G401 (cell line): ENCODE measurements around the gene SLC29A1. TPM values are rescaled to one million over a fixed set of nuclear protein-coding genes. Genes with fewer than 3 reads are reported as not detected.

Experiments used
- DNase-seq: peaks from one replicate; pipeline ENCODE4 v3.0.0-alpha.2; 2015; ENCODE audit warnings: low spot score
- in situ Hi-C: cut with HindIII; loops from 2 replicates; pipeline ENCODE4 v1.10.0; 2016; ENCODE audit warnings: low sequenced_read_pairs, mixed read lengths
- total RNA-seq: library from RNA; depleted of rRNA; stranded (reverse); fragments of >200 nt; shearing (Covaris generic); gene quantifications from 2 replicates; pipeline ENCODE4 v1.2.3, GENCODE V29; 2014; rRNA removed

Gene SLC29A1
- total RNA-seq, 1 experiment from 2014 or later, result 46.1 TPM

DNA sequence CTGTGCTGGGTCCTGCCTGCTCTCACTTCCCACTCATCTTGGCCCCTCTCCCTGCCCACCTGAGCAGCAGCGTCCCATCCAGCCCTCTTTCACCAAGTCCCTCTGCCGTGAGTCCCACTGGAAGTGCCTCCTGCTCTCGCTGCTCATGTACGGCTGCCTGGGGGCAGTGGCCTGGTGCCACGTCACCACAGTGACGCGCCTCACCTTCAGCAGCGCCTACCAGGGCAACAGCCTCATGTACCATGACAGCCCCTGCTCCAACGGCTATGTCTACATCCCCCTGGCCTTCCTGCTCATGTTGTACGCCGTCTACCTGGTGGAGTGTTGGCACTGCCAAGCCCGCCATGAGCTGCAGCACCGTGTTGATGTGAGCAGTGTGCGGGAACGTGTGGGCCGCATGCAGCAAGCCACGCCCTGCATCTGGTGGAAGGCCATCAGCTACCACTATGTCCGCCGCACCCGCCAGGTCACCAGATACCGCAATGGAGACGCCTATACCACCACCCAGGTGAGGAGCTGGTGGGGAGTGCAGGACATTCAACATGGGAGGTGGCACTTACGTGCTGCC lies 49.7 kb downstream of the SLC29A1 start:
- peak; percentile 81 for DNase-seq
- in situ Hi-C loops, result no loop called here

DNA sequence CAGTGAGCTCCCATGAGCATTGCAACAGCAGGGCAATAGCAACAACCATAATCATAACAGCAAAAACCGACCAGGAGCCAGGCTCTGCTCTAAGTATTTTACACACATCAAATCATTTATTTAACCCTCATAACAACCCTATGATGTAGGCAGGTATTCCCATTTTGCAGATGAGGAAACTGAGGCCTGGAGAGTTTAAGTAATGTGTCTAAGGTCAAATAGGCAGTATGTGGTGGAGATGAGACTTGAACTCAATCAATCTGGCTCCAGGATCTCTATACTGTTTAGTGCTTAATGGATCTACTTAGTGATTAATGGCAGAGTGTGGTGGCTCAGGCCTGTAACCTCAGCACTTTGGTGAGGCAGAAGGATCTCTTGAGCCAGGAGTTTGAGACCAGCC lies 50.2 kb downstream of the SLC29A1 start:
- DNase-seq, result no peak
- in situ Hi-C loops, result no loop called here

DNA sequence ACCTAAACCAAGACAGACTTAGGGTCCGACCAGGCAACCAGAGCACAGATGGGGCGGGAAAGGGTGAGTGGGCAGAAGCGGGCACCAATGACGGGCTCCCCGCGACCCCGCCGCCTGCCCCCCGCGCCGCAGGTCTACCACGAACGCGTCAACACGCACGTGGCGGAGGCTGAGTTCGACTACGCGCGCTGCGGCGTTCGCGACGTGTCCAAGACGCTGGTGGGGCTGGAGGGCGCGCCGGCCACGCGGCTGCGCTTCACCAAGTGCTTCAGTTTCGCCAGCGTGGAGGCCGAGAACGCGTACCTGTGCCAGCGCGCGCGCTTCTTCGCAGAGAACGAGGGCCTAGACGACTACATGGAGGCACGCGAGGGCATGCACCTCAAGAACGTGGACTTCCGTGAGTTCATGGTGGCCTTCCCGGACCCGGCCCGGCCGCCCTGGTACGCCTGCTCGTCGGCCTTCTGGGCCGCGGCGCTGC lies 51.9 kb downstream of the SLC29A1 start:
- in situ Hi-C loops, result no loop called here

DNA sequence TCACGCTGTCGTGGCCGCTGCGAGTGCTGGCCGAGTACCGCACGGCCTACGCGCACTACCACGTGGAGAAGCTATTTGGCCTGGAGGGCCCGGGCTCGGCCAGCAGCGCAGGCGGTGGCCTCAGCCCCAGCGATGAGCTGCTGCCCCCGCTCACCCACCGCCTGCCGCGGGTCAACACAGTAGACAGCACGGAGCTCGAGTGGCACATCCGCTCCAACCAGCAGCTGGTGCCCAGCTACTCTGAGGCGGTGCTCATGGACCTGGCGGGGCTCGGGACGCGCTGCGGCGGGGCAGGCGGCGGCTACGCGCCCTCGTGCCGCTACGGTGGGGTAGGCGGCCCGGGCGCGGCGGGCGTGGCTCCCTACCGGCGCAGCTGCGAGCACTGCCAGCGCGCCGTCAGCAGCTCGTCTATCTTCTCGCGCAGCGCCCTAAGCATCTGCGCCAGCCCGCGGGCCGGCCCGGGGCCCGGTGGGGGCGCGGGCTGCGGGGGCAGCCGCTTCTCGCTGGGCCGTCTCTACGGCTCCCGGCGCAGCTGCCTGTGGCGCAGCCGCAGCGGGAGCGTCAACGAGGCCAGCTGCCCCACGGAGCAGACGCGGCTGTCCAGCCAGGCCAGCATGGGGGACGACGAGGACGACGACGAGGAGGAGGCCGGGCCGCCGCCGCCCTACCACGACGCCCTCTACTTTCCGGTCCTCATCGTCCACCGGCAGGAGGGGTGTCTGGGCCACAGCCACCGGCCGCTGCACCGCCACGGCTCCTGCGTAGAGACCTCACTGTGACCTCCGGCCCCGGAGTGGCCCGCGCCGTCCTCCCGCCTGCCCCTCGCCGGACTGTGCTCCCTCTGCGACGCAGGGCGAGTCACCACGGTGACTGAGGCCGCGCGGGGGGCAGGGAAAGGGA lies 52.6 kb downstream of the SLC29A1 start:
- no peak for DNase-seq
- in situ Hi-C loops, result no loop called here

More for the DNA sequence above, 51.9 kb downstream of the SLC29A1 start:
- DNase-seq, result no peak

DNA sequence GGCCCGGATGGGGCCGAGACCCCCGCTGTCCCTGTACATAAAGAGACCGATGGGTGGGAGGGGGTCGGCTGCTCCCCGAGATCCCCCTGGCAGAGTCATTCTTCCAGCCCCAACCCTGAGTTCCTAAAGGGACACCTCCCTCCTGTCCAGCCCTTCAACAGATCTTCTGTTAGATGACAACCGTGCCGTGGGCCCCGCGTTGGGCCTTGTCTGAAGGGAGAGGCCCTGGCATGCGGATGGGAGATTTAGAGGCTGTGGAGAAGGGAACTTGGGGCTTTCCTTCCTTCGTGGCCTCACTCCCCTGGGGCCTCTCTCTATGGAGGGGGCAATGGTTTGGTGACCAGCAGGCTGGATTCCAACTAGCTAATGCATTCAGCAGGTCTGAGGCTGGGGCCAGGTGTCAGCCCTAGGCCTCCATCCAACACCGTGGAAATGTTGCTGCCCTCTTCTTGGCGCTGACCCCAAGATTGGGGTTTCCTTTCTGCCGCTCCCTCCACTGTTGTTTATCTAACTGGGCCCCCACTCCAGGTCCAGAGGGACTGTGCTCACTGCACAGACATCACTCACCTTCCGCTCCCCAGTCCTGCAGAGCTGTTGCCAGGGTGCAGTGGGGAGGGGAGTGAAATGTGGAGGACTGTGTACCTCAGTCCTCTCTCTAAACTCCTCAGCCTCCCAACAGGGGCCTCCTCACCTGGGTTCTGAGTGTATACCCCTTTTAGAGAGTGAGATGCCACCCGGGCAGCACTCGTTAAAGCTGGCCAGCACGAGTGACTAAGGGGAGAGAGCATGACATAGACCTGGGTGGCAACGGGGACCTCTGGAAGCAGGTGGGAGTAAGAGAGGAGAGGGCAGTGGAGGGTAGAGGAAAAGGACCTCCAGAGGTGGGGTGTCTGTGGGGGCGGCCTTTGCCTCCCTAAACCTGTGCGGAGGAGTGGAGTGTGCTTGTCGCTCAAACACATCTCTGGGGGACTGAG lies 53.6 kb downstream of the SLC29A1 start:
- in situ Hi-C loops, result no loop called here
- DNase-seq, result peak; percentile 92

DNA sequence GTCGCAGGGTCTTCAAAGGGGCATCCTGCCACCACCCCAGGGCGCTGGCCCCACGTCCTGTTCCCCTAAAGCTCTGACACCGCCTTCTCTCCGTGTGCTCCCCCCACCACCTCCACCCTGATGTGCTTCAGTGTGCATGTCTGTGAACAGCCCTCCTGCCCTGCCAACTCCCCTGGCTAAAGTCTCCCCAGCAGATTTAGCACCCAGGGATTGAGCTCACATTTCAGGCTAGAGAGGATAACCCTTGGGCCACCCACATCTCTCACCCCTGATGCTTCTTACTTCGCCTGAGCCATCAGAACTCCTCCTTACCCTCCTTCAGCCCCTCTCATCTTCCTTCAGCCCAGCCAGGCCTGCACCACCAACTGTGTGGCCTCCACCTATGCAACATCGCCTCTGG lies 54.4 kb downstream of the SLC29A1 start:
- in situ Hi-C loops, result no loop called here
- no peak for DNase-seq

DNA sequence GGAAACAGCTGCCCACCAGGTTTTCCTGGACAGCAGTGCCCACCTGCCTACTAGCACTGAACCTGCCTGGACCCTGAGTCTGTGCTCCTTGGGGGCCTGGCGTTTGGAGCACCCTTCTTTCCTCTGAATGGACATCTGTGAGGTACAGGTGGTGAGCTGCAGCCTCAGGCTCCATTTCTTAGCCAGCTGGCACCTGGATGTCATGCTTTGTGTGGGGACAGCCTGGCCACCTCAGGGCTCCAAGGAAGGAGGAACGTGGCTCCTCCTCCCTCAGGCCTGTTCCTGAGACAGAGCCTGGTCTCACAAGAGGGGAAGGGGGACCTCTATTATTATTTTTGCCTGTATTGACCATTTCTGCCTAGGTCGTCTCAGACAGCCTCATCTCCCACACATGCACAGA lies 54.9 kb downstream of the SLC29A1 start:
- DNase-seq, result peak; percentile 96
- in situ Hi-C loops, result no loop called here

DNA sequence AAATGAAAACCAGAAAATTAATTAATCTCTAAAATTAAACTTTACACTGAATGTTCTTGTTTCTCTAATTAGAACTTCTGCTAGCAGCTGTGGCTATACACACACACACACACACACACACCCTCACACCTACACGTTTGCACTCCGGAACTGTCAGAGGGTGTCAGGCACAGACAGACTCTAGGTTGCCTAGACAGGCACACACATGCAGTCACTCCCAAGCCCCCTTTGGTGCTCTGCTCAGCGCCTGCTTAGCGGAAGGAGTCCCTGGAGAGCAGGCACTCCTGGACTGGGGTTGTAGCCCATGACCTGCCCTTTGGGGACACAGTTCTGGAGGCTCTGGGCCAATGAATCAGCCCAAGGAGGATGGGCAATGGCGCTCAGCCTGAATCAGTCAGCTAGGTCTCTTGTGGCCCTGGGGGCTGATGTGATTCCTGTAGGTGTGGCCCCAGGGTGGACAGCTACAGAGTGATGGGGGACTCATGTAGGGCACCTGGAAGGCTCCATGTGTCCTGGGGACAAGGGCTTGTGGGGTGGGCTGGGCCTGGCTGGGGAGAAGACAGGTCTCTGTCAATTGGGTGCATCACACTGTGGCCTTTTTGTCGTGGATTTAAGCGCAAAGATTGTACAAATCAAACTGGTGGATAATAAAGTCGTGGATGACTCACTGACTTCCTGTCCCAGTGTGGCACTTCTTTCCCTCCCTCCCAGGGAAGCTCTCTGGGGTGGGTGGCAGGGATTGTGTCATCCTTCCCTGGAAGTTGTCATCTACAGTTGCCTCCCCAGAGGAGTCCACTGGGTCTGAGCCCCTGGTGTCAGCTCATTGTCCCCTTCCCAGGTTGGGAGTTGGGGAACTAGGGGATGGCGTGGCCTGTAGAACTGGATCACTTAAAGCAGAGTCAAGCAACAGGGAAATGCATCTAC lies 55.6 kb downstream of the SLC29A1 start:
- no peak for DNase-seq
- in situ Hi-C loops, result no loop called here

Other genes starting within 250 kb of the SLC29A1 start
- gene MRPL14, start 96.1 kb upstream of the SLC29A1 start, total RNA-seq, result 76.4 and 82.1 TPM in 2 replicates
- gene TMEM63B, start 96.0 kb upstream of the SLC29A1 start, total RNA-seq, result 7.3 and 10.0 TPM in 2 replicates
- not detected in 2 replicates for gene CAPN11, start 64.8 kb upstream of the SLC29A1 start, total RNA-seq
- 0.43 and 8.3 TPM in 2 replicates for gene MYMX, start 6.7 kb upstream of the SLC29A1 start, total RNA-seq
- gene HSP90AB1, start 23.5 kb downstream of the SLC29A1 start, total RNA-seq, result 1,050 and 1,370 TPM in 2 replicates
- gene SLC35B2, start 33.9 kb downstream of the SLC29A1 start, total RNA-seq, result 73.4 and 80.4 TPM in 2 replicates
- gene NFKBIE, start 42.0 kb downstream of the SLC29A1 start, total RNA-seq, result 27.7 and 58.6 TPM in 2 replicates
- 14.3 and 14.6 TPM in 2 replicates for gene TMEM151B, start 46.9 kb downstream of the SLC29A1 start, total RNA-seq
- 33.8 and 41.5 TPM in 2 replicates for gene AARS2, start 89.8 kb downstream of the SLC29A1 start, total RNA-seq
- gene SPATS1, start 119.1 kb downstream of the SLC29A1 start, total RNA-seq, result 8.4 and 10.1 TPM in 2 replicates
- gene CDC5L, start 164.1 kb downstream of the SLC29A1 start, total RNA-seq, result 18.6 and 32.5 TPM in 2 replicates